GM21786 (cell line): ENCODE measurements around the gene ATP4B.

Experiments
- ATAC-seq: cut with Tn5 transposase; IDR thresholded peaks from one replicate; pipeline ENCODE4 v1.9.1; 2021; ENCODE audit not compliant: unreplicated experiment

Gene ATP4B

GRCh38 chr13:113608967-113609533 is 48.9 kb downstream of the ATP4B start:
- ATAC-seq: no peak

- no peak for ATAC-seq
These were observed 49.9 kb downstream of the ATP4B start for GRCh38 chr13:113607889-113608635.

- no peak for ATAC-seq
These were observed 50.7 kb downstream of the ATP4B start for GRCh38 chr13:113607056-113607888.

GRCh38 chr13:113605866-113606438 is 52.0 kb downstream of the ATP4B start:
- ATAC-seq: no peak

GRCh38 chr13:113605461-113605860 is 52.5 kb downstream of the ATP4B start:
- no peak for ATAC-seq

- ATAC-seq: no peak
These were observed 53.8 kb downstream of the ATP4B start for GRCh38 chr13:113604186-113604585.

GRCh38 chr13:113603116-113603710 is 54.8 kb downstream of the ATP4B start:
- ATAC-seq: no peak

- no peak for ATAC-seq
These were observed 55.6 kb downstream of the ATP4B start for GRCh38 chr13:113602291-113602988.

GRCh38 chr13:113601166-113602070 is 56.6 kb downstream of the ATP4B start:
- ATAC-seq: no peak

- ATAC-seq: no peak
These were observed 58.6 kb downstream of the ATP4B start for GRCh38 chr13:113599391-113599790.
